NCI-H128 (cell line): ENCODE measurements around the gene SLIT1.

Source experiments
- DNase-seq: peaks from one replicate; lab custom pipeline; 2025; ENCODE audit not compliant: unreplicated experiment; lab: John Stamatoyannopoulos, UW

Gene SLIT1

DNA sequence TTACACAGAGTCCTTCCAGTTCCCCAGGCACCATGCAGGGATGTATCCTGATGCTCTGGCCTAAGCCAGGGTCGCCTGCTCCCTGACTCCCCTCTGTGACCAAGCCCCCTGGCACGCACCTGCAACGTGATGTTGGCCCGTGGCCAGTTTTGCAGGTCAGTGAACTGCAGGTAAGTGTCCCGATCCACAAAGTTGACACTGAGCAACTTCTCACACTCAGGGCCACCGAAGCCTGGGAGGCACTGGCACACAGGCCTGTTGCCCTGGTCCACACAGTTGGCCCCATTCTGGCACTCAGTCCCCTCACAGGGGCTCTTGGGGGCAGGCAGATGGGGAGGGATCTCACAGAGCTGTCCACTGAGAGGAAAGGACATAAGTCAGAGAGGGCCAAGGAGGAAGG is 179.4 kb downstream of the SLIT1 start:
- DNase-seq = no peak

DNA sequence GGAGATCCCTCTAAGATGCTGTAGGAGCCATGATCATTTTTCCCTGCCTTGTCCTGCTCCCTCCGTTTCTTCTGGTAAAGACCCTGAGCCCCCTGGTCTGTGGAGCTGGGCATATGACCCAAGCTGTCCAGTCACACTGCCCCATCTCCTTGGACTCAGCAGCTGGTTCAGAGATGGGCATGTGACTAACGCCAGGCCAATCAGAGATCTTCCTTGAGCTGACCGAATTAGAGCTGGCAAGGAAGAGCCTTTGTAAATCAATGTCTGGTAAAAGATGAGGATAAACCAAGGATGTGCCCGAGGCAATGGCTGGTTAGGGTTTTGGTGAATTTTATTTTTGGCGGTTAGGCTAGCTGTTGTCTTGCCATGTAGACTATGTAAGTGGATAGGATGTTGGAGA is 180.4 kb downstream of the SLIT1 start:
- no peak for DNase-seq

DNA sequence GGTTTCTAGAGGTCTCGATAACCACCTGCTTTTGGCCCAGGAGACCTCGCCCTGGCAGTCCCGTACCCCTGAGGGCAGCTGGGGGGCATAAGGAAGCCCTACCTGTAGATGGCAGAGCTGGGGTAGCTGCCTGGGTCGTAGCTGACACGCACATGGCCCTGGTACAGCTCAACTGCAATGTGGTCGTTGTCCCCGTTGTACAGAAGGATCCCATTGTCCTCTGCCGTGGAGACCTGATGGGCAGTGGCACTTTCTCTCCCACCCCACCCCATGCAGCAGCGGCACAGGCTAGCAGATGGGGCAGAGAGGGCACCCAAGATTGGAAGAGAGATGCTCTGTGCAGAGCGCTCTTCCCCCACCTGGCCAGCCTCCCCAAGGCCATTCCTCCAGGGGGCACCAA is 181.2 kb downstream of the SLIT1 start:
- no peak for DNase-seq

DNA sequence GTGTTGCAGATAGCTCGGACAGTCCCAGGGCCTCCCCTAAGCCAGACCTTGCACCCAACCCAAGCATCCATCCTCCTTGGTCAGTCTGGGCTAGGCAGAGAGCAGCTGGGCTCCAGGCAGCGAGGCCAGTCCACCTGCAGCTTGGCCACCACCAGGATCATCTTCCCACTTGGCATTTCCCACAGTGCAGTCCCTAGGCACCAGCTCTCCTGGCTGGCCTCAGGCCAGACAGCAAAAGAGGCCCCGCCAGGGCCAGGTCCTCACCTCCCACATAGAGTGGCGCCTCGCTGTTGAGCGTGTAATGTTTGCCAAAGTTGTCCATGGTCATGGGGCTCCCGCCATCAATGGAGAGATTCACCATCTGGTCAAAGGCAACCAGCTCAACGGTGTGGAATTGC is 182.0 kb downstream of the SLIT1 start:
- DNase-seq = no peak

GRCh38 chr10:97003151-97003803 is 182.5 kb downstream of the SLIT1 start:
- DNase-seq = no peak

- no peak for DNase-seq
Measured at GRCh38 chr10:97002670-97003069, 183.1 kb downstream of the SLIT1 start.

DNA sequence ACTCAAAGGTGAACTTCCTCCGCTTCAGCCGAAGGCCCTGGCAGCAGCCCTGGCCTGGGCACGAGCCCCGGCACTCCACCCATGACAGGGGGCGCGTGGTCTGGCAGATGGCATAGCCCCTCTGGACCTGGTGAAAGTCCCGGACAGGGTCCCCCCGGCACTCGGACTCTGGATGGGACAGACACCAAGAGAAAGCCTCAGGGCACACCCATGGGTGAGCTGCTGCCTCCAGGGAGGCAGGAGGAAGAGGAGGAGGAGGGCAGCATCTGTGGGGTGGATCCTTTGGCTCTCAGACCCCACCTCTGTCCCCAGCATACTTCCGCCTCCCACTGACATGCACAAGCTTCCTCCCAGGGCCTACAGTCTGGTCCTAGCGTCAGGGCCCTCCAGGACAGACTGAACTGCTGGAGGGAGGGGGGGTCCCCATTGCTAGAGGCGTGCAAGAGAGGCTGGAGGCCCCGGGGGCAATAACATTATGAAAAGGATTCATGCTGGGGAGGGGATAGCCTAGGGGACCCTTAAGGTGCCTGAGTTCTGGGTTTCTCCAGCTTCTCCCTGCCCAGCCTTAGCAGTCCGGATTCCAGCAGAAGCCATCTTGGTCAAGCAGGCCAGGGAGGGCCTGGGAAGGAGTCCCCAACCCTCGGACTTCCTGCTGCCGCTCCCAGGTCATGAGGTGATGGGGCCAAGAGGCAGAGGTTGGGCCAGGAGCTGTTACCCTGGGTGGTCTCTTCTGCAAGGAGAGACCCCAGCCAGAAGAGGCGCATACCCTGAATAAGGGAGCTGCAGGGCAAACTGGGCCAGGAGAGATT is 184.4 kb downstream of the SLIT1 start:
- DNase-seq = no peak

- DNase-seq = no peak
Measured at GRCh38 chr10:97000487-97001182, 185.1 kb downstream of the SLIT1 start.

- DNase-seq = no peak
Measured at GRCh38 chr10:96999987-97000386, 185.8 kb downstream of the SLIT1 start.

- no peak for DNase-seq
Measured at GRCh38 chr10:96999337-96999736, 186.4 kb downstream of the SLIT1 start.

DNA sequence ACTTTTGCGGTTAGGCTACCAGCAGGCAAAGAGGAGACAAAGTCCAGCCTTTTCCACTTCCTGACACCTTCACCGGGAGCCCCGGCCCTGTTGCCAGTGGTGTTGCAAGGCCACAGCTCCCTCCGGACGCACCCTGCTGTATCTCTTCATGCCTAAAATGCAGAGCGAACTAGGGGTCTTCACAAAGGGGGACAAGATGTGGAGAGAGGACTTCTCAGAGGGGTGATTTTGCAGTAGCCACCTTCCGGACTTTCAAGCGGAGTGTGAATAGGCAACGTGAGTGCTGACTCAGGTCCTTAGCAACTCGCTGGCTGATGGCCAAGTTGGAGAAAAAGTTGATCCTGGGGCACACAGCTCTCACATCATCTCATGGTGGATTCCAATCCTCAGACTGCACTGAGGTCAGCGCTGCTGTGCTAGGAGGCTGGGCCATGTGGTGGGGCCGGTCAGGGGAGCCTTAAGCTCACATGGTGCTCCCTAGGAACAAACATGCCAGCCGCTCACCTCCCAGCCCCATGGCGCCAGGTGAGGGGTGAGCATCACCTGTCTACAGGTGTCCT is 187.3 kb downstream of the SLIT1 start:
- no peak for DNase-seq

DNA sequence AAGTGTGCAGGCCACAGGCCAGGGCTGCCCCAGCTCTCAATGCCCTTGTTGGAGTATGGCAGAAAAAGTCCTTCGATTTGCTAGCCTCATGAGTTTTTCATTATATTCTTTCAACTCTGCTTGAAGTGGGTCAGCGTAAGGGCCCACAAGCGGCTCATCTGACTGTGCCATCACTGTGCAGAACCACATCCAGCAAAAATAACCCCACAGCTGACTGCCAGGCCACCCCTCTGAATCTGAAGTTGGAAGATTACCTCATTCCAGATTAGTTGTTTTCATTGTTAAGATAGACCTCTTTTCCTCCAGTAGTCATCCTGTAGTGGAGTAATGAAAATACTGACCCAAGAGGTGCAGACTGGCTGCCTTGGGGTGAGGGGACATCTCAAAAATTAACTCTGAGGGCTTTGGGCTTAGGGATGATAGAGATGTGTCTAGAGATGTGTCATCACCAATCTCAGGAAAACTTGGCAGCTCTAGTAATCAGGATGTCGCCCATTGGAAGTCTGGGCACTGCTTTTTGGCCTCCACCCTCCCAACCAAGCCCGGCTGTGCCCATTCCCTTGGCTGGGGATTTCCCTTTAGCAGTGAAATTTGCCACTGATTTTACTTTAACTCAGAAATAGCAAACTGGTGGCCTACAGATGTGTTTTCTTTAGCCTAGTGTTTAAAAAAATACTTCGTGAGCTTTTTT is 189.3 kb downstream of the SLIT1 start:
- no peak for DNase-seq

DNA sequence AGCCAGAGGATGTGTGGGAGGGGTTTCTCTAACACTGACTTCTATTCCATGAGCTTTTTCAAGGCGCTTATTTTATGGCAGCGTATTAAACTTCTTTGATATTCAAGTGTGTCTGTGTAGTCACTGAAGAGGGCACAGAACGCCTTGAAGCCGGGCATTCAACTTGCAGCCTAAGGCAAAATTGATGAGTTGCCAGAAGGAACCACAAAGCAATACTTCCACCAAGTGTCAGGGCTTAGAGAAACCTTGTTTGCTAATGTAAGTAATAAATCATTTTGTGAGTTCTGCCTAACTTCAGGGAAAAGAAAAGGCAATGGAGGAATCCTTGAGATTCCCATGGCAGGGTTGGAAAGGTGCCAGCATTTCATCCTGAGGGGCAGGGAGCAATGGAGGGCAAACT is 189.9 kb downstream of the SLIT1 start:
- DNase-seq = no peak

- DNase-seq = no peak
Measured at GRCh38 chr10:96992721-96993120, 193.0 kb downstream of the SLIT1 start.

DNA sequence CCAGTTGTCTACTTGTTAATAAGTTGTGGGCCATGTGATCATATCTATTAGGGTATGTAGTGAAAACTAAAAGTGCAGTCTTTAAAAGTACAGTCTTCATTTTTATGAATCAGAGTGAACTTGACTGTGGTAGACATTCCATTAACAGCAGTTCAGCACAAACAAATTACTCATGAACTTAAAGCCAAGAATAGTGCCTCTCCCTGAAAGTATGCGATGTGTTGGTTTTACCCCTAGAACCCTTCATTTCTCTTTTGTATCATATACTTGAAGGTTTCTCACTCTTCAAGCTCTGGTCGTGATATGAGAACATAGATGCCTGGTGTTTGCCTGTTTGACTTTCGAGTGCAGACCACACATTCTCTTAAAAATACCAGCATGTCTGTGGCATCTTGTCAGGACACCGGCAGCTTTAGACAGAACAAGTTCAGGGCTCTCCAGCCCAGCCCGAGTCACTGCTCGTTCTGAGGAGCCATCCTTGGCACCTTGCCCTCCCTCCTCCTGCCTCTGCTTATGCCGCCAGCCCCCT is 194.4 kb downstream of the SLIT1 start:
- no peak for DNase-seq

GRCh38 chr10:96988426-96988825 is 197.3 kb downstream of the SLIT1 start:
- no peak for DNase-seq

GRCh38 chr10:96987842-96988175 is 197.9 kb downstream of the SLIT1 start:
- no peak for DNase-seq

DNA sequence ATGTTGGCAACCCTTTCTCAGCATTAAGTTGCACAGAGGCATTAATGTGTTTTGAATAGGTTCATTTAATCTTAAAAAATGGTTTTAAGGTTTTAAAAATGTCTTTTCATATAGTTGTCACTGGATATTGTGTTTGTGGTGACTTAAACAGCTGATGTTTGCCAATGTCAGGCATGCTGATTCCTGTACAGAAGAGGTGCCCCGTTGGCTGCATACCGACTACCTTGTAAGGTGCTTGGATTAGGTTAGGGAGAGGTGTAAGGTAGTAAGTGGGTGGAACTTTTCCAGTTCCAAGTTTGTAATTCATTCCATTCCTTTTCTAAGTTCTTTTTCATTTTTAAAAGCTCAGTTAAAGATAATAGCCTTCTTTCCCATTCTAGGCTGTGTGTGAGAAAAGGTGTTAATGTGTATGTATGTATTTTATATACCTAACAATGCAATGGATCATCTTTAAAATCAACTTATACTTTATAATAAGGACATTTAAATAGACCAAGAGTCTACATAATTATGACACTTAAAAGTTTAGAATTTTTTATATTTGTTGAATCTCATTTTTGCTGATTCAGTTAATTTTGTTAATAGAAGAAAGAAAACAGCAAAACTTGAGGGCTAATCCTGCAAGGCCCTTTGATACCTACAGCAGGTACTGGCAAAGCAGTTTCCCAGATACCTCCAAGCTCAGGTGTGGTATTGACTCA is 198.5 kb downstream of the SLIT1 start:
- DNase-seq = no peak

DNA sequence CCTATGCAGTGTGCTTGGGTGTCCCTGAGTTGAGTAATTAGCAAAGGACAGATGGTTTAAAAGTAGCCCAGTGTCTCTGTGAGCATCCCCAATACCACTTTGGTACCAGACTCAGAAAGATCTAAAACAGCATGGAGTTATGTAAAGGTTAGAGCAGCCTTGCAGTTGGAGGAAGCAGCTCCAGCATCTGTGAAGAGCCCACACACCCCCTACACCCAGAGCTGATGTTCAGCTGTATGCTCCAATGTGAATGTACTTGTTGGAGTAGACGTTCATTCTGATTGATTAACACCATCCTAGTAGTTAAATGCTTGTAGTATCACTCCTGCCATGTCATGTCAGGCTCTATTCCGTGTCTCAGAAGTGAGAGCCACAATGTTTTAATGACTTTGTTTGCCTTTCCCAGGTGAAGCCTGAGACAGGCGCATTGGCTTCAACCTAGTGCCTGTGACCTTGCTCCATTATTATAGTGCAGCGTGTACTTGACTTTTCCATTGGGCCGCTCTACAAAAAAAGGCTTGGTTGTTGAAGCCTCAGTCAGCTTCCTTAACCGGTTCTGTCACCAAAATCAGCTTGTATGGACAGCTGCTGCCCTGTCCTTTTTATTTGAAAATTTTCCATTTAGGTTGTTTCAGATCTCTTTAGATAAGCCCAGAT is 199.4 kb downstream of the SLIT1 start:
- DNase-seq = no peak

DNA sequence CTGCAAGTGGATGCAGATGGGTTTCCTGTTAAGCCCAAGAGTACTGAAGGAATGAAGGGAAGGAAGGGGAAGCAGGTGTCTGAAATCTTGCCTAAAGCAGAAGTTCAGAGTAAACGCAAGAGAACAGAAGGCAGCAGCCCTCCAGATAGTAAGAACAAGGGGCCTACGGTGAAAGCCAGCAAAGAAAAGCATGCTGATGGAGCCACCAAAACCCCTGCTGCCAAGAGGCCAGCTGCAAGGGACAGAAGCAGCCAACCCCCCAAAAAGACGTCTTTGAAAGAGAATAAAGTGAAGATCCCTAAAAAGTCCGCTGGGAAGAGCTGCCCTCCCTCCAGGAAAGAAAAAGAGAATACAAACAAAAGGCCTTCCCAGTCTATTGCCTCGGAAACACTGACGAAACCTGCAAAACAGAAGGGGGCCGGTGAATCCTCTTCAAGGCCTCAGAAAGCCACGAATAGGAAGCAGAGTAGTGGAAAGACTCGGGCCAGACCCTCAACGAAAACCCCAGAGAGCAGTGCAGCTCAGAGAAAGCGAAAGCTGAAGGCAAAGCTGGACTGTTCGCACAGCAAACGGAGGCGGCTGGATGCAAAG is 201.1 kb downstream of the SLIT1 start:
- no peak for DNase-seq
